Neural cell (in vitro differentiated cells): ENCODE measurements around the gene CHST2. TPM values are rescaled to one million over a fixed set of nuclear protein-coding genes. Genes with fewer than 3 reads are reported as not detected.

ENCODE experiments used
- H2AFZ ChIP-seq: fragments of 200-600, 300-800 bp; sonication (generic), shearing (Covaris generic); 2 replicates; pipeline ENCODE4 v1.6.0; 2014; ENCODE audit warnings: low read depth, mild to moderate bottlenecking, antibody characterized with exemption, low read length, moderate library complexity
- H3F3A ChIP-seq: fragments of 200-600 bp; shearing (Covaris generic); 2 replicates; pipeline ENCODE4 v1.6.1; 2016; ENCODE audit warnings: mild to moderate bottlenecking, moderate library complexity, mixed read lengths, antibody characterized with exemption, low read length; ENCODE audit not compliant: insufficient read depth, poor library complexity, severe bottlenecking
- H3K27ac ChIP-seq: fragments of 200-600, 300-800 bp; sonication (generic), shearing (Covaris generic); 2 replicates; pipeline ENCODE4 v1.5.1; 2014; ENCODE audit warnings: mild to moderate bottlenecking, low read length, moderate library complexity
- H3K27me3 ChIP-seq: fragments of 300-800, 200-600 bp; sonication (generic), shearing (Covaris generic); 2 replicates; pipeline ENCODE4 v1.6.0; 2014; ENCODE audit warnings: mild to moderate bottlenecking, low read depth, low read length, moderate library complexity; ENCODE audit not compliant: insufficient read depth
- H3K36me3 ChIP-seq: fragments of 300-800, 200-600 bp; sonication (generic), shearing (Covaris generic); 2 replicates; pipeline ENCODE4 v1.5.1; 2014; ENCODE audit warnings: mild to moderate bottlenecking, antibody characterized with exemption, low read length, moderate library complexity; ENCODE audit not compliant: insufficient read depth
- H3K4me2 ChIP-seq: fragments of 300-800, 200-600 bp; sonication (generic), shearing (Covaris generic); 2 replicates; pipeline ENCODE4 v1.6.0; 2014; ENCODE audit warnings: mild to moderate bottlenecking, low read length
- H3K4me3 ChIP-seq: fragments of 300-800, 200-600 bp; sonication (generic), shearing (Covaris generic); 2 replicates; pipeline ENCODE4 v1.5.1; 2014; ENCODE audit warnings: mild to moderate bottlenecking, low read length, moderate library complexity
- H3K79me2 ChIP-seq: fragments of 200-600 bp; shearing (Covaris generic); replicated peaks from 2 replicates; pipeline ENCODE4 v1.6.0; 2014; ENCODE audit warnings: mild to moderate bottlenecking, low read length, moderate library complexity; ENCODE audit not compliant: insufficient read depth
- H3K9ac ChIP-seq: fragments of 300-800, 200-600 bp; sonication (generic), shearing (Covaris generic); 2 replicates; pipeline ENCODE4 v1.6.1; 2016; ENCODE audit warnings: mild to moderate bottlenecking, low read length, mixed read lengths
- H3K9me2 ChIP-seq: fragments of 200-600 bp; shearing (Covaris generic); 2 replicates; pipeline ENCODE4 v1.6.1; 2016; ENCODE audit warnings: mild to moderate bottlenecking, low read length, mixed read lengths; ENCODE audit not compliant: insufficient read depth
- H3K9me3 ChIP-seq: fragments of 200-600, 300-800 bp; sonication (generic), shearing (Covaris generic); 2 replicates; pipeline ENCODE4 v1.6.1; 2016; ENCODE audit warnings: mild to moderate bottlenecking, mixed run types, low read length, moderate library complexity, mixed read lengths
- H4K20me1 ChIP-seq: fragments of 200-600 bp; shearing (Covaris generic); 2 replicates; pipeline ENCODE4 v1.6.1; 2016; ENCODE audit warnings: mild to moderate bottlenecking, mixed run types; ENCODE audit not compliant: insufficient read depth
- CTCF ChIP-seq: fragments of 450-650 bp; IDR thresholded peaks from 2 replicates; pipeline ENCODE4 v1.5.1; 2014; ENCODE audit warnings: antibody characterized with exemption, mild to moderate bottlenecking, moderate library complexity; ENCODE audit not compliant: poor library complexity, severe bottlenecking
- EP300 ChIP-seq: fragments of 450-650 bp; conservative IDR thresholded peaks from 2 replicates; pipeline ENCODE4 v1.6.1; 2014; ENCODE audit warnings: antibody characterized with exemption, mild to moderate bottlenecking, moderate library complexity; ENCODE audit not compliant: poor library complexity, severe bottlenecking
- EZH2 ChIP-seq: fragments of 200-600, 300-800 bp; shearing (Covaris generic), sonication (generic); IDR thresholded peaks from 2 replicates; pipeline ENCODE4 v1.6.1; 2014; ENCODE audit warnings: antibody characterized with exemption, low read length, borderline replicate concordance, mild to moderate bottlenecking; ENCODE audit not compliant: insufficient read depth, poor library complexity, severe bottlenecking
- POLR2AphosphoS5 ChIP-seq: IDR thresholded peaks from 2 replicates; pipeline ENCODE4 v1.6.1; 2012
- RAD21 ChIP-seq: fragments of 450-650 bp; conservative IDR thresholded peaks from 2 replicates; pipeline ENCODE4 v1.6.1; 2014; ENCODE audit warnings: antibody characterized with exemption, mild to moderate bottlenecking, moderate library complexity
- REST ChIP-seq: IDR thresholded peaks from 2 replicates; pipeline ENCODE4 v1.6.1; 2012; ENCODE audit warnings: borderline replicate concordance
- SMC3 ChIP-seq: fragments of 450-650 bp; conservative IDR thresholded peaks from 2 replicates; pipeline ENCODE4 v1.6.1; 2014; ENCODE audit warnings: antibody characterized with exemption, mild to moderate bottlenecking, moderate library complexity; ENCODE audit not compliant: poor library complexity
- TAF1 ChIP-seq: IDR thresholded peaks from 2 replicates; pipeline ENCODE4 v1.6.1; 2012; ENCODE audit warnings: low read depth
- polyA plus RNA-seq: library from polyadenylated mRNA; depleted of rRNA; stranded (reverse); fragments of >200 nt; gene quantifications from 2 replicates; pipeline ENCODE4 v1.2.3, GENCODE V29; 2014

CHST2 gene
- polyA plus RNA-seq, 1 donor from 2014 or later = 5.0 TPM

GRCh38 chr3:143095813-143096212 lies 23.8 kb upstream of the CHST2 start:
- Histone ChIP-seq H3K9me3 (no peaks in the 10 kb centered on the region), H3K36me3 (no peaks in the 10 kb centered on the region), H3K4me3 (no peak overlapping the region), H3K27ac (no peak overlapping the region), H3K27me3 (no peaks in the 10 kb centered on the region), H3K9me2 (no peaks in the 10 kb centered on the region), H4K20me1 (no peaks in the 10 kb centered on the region), H3K4me2 (no peak overlapping the region), H3F3A (no peaks in the 10 kb centered on the region), H2AFZ (no peak overlapping the region), H3K9ac (no peak overlapping the region), H3K79me2 (no peaks in the 10 kb centered on the region)
- TF ChIP-seq RAD21 = no peak
- TF ChIP-seq REST = no peak
- TF ChIP-seq EP300 = no peak
- TF ChIP-seq POLR2AphosphoS5 = no peak

GRCh38 chr3:143098032-143098764 lies 21.4 kb upstream of the CHST2 start:
- no peak overlapping the region for H3K4me3 ChIP-seq
- H2AFZ ChIP-seq = no peak overlapping the region
- H3K79me2 ChIP-seq = no peaks in the 10 kb centered on the region
- H3K9ac ChIP-seq = no peak overlapping the region
- no peaks in the 10 kb centered on the region for H3K9me2 ChIP-seq
- no peak for TF ChIP-seq CTCF
- H3F3A ChIP-seq = no peaks in the 10 kb centered on the region
- H3K36me3 ChIP-seq = no peaks in the 10 kb centered on the region
- H3K27ac ChIP-seq = no peak overlapping the region
- no peak overlapping the region for H3K4me2 ChIP-seq
- no peaks in the 10 kb centered on the region for H3K9me3 ChIP-seq
- no peaks in the 10 kb centered on the region for H3K27me3 ChIP-seq
- no peaks in the 10 kb centered on the region for H4K20me1 ChIP-seq

- no peaks in the 10 kb centered on the region for H4K20me1 ChIP-seq
- H3K27me3 ChIP-seq = no peaks in the 10 kb centered on the region
- no peak overlapping the region for H3K27ac ChIP-seq
- H3K4me2 ChIP-seq = no peak overlapping the region
- no peaks in the 10 kb centered on the region for H3K9me2 ChIP-seq
- H3K4me3 ChIP-seq = no peak overlapping the region
- H3K36me3 ChIP-seq = no peaks in the 10 kb centered on the region
- H3K9me3 ChIP-seq = no peaks in the 10 kb centered on the region
- H3K79me2 ChIP-seq = no peaks in the 10 kb centered on the region
- TF ChIP-seq RAD21 (no peak), EZH2 (no peak), SMC3 (no peak), POLR2AphosphoS5 (no peak), TAF1 (no peak), EP300 (no peak), CTCF (no peak)
- H3K9ac ChIP-seq = no peak overlapping the region
- H2AFZ ChIP-seq = no peak overlapping the region
- H3F3A ChIP-seq = no peaks in the 10 kb centered on the region
Measured at GRCh38 chr3:143099210-143099609, 20.4 kb upstream of the CHST2 start.
